Measurements from ENCODE around the gene SAMD4A.

DNA sequence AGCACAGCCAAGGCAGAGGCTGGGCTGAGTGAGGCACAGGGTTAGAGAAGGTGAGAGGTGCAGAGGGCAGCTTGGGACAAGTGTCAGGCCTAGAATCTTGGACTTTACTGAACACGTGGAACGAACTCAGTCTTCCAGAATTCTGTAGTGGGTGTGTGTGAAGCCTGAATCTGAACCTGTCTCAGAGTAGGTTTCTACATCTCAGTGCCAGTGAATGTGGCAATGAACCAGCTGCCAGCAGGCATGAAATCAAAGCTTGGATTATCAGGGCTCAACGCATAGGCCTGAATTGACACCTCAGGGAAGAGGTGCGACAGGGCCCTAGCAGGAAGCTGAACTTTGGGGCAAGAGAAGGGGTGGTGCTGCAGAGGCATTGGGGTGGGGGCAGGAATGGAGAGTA, 104.6 kb downstream of the SAMD4A start:
- TF ChIP-seq ZNF274 (IDR thresholded peaks at IDR 0.05; ENCODE audit: low read depth, low read length) = no peak
- no peak for TF ChIP-seq YY1 (IDR thresholded peaks at IDR 0.05; ENCODE audit: insufficient read depth, insufficient read length)
- no peak for TF ChIP-seq SUZ12 (IDR thresholded peaks at IDR 0.05; ENCODE audit: extremely low read depth, insufficient read depth, insufficient read length)
